ENCODE measurements around the gene CDC42BPG.
"Not testable (repeated sequence)": the region's sequence is repeated elsewhere in the genome, so short reads cannot be mapped to it uniquely, and the experiment has no call there.

CDC42BPG gene

DNA sequence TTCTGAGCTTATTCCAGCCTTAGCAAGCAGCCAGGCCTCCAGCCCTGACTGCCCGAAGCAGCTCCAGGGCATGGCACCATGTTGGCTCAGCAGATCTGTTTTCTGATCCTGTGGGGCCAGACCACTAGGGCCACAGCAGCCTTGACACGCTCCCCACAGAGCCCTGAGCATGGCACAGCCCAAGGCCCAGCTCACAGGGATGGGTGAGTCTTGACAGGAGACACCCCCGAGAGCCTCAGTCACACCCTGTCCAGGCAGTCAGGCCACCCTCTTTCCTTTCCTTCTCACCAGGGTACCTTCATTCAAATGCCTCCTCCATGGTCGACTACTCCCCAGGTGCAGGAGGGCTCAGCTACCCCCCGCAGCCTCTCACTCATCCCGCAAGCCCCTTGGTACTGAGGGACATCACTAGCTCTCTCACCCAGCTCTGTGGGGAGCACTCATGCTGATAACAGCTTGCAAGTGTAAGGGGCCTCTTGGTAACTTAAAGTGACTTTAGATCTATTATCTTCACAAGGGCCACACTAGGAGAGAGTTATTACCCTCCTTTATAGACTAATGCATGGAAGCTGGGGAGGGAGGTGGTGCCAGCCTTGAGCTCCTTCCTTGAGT, 3.9 kb upstream of the CDC42BPG start:
- DNase-seq, result no peak

DNA sequence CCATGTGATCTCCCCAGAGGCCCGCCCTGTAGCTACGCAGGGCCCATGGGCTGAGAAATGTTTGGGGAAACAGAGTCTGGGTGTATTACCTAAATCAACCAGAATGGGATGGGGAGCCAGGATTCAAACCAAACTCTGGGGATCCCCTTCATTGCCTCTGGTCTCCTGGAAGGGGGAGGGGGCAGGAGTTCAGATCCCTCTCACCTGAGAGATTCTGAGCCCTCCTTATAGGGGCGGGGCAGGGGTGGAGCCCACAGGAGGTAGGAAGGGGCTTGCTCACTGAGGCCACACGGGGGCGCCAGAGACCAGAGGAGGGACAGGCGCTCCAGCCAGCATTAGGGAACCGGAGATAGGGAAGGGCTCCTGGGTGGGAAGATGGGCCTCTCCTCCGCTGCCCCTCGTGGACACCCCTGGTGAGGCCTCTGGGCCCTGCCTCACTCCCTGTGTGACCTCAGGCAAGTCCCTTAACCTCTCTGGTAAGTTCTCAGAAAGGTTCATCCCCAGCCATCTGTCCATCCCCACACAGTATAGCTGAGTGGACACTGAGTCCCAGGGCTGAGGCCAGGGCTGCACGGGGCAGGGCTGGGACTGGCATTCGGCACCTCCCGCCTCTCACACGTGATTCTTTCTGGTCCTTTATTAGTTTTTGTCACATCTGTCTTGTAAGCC, 2.7 kb upstream of the CDC42BPG start:
- DNase-seq, result peak; percentile 79

DNA sequence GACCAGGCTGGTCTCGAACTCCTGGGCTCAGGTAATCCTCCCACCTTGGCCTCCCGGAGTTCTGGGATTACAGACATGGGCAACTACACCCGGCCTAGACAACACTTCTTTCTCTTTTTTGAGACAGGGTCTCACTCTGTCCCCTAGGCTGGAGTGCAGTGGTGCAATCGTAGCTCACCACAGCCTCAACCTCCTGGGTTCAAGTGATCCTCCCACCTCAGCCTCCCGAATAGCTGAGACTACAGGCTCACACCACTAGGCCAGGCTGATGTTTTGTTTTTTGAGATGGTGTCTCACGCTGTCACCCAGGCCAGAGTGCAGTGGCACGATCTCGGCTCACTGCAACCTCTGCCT, 1.3 kb upstream of the CDC42BPG start:
- not testable (repeated sequence) for DNase-seq

DNA sequence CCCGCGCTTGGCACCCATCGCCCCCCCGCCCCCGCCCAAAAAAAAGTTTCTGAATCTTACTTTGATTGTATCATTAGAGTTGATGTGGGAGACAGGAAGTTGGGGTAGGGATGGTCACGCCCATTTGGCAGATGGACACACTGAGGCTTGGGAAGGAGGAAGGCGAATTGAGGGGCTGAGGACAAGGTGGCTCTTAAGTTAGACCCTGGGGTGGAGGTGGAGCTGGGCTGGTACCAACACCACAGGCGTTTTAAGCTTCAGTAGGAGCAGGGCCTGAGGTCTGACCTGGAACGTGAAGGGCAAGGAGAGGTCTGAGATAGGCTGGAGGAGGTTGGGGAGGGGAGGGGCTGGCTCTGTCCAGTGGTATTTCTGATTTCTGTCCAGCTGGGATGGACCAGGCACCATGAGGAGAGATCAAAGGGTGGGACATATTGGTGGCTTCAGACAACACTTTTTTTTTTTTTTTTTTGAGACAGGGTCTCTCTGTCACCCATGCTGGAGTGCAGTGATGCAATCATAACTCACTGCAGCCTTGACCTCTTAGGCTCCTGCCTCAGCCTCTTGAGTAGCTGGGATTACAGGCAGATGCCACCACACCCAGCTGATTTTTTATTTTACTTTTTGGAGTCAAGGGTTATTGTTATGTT, 799 bp upstream of the CDC42BPG start:
- no peak for DNase-seq

DNA sequence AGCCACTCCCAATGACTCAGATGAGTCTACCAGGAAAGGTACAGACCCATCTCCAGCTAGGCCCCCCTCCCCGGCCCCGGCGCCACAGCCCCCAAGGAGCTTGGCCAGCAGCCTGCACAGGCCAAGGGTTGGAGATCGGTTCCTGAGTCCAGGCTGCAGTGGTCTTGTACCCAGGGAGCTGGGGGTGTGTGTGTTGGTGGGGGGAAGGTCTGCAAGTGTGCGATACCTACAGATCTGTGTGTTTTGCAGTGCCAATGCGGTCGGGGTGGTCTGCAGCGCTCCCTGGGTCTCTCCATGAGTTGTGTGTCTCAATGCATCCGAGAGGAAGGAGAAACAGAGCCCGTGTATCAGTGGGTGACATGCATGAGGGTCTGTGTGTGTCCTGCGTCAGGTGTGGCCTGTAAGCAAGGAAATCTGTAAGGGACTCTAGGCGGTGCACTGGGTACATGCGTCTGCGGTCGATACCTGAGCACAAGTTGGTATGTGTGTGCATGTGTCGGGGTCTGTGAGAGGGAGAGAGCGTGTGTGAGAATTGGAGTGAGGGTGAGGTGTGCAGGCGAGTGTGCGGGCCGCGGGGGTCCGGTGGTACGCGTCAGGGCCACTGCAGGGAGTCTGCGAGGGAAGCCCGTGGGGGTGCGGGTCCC, 645 bp downstream of the CDC42BPG start:
- no peak for DNase-seq

DNA sequence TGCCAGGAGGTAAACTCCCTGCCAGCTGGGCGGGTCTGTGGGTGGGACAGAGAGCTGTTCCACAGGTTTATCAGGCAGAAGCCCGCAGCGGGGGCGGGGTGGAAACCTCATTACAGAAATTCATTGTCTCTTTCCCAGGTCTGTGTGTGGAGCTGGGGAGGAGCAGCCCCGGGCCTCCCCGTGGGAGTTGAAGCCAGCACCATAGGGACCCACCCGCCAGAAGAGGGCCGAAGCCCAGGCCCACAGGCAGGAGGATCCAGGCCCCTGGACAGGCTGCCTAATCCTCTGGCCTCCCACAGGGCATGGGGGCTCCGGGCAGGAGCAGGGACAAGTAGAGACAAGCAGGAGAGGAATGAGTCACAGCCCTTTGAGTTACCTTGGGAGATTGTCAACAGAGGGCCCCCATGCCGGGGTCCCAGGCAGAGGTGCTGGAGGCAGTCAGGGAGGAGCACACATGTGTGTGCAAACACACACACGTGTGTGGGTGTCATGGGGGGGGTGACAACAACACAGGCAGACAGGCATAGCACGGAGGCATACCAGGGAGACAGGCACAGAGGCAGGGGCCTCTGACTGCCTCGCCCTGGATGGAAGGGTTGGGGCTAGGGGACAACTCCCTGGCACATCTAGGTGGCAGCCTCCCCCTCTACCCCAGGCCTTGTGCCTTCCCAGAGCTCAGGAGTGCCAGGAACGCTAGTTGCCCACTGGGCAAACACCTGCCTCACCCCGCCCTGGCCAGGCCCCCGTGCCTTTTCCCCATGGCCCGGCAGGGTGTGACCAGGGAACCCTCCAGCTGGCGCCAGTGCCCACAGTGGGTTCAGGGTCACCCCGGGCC, 1.4 kb downstream of the CDC42BPG start:
- no peak for DNase-seq

DNA sequence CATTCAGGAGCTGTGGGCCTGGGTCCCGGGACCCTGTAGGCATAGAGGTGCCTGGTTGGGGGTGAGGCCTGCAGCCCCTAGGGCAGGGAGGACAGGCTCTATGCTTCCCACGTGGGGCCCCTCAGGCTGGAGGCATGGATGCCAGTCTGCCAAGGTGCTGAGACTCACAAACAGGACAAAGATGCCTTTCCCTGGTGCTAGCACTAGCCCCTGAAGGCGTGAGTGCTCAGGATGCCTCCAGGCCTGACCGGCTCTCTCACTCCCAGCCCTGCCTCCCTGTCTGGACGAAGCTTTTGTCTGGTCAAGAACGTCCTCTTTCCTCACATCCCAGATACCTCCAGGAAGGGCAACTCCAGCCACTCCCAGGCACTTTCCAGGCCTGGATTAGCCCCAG, 2.1 kb downstream of the CDC42BPG start:
- DNase-seq, result no peak

DNA sequence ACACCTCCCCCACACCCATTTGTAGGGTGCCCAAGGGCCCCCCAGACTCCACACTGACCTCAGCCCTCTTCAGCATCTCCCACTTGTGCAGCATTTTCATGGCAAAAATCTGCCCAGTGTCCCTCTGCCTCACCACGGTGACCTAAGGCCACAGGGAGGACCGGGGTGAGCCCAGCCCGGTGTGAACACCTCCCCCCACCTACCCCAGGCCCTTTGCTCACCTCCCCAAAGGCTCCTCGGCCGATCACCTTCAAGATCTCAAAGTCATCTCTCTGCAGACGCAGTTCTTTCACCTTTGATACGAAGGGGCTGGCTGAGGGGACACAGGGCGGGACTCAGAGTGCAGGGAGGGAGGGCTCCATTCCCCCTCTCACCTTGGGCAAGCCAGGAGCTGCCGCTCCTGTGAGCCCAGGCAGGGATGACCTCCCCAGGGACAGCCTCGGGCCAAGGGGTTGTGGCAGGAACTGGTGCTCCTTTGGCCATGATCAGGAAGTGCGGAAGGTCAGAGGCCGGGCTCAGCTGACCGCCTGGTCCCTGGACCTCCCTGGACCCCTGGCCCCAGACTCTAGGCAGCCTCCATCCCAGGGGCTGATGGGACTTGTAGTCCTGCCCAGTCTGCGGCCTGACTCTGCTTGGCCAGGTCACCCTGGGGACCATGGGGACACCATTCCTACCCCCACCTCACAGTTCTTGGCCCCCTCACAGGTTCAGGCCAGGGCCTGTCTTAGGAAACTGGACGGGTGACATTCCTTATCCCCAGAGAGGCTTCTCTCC, 2.7 kb downstream of the CDC42BPG start:
- no peak for DNase-seq

DNA sequence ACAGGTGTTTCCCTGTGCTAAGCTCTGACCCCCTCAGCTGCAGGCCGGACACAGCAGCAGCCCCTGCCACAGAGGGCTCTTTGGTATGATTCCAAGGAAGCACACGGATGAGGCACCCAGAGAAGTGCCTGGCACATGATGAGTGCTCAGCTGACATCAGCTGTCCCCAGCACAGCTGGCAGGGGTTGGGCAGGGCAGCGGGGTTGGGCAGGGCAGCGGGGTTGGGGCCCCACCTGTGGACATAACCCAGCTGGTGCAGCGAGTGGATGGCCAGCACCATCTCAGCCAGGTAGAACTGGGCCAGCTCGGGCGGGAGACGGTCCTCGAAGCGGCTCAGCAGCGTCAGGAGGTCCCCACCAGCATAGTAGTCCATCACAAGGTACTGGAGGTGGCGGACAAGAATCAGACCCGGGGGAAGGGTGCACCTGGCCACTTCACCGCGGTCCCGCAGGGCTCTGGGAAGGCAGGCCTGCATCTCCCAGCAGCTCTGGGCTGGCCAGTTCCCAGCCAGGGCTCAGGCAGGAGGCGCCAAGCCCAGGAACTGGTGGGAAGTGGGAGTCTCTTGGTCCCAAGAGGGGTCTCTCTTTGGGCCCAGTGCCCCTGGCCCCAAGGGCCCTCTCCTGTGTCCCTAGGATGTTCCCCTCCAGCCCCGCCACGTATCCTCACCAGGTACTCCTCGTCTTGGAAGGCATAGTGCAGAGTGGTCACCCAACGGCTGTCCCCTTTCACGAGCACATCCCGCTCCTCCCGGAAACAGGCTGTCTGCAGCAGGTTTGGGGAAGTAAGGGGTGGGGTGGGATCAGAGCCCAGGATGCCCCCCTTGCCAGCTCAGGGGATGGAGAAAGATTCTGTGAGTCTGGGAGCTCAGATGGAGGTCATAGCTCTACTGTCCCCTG, 4.3 kb downstream of the CDC42BPG start:
- DNase-seq, result no peak

DNA sequence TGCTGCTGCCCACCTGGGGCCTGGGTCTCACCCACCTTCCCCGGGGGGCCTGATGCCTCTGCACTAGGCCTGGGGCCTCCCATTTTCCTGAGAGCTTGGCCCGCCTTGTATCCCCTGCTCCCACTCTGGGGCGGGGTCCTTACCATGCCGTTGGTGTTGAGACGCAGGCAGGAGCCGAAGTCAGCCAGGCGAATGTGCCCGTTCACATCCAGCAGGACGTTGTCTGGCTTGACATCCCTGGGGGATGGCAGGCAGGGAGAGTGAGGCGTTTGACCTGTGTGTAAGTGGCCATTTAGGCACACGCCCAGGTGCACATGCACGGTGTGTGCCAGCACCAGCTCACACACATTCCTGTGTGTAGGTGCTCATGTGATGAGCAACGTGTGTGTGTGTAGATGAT, 5.1 kb downstream of the CDC42BPG start:
- DNase-seq, result no peak

DNA sequence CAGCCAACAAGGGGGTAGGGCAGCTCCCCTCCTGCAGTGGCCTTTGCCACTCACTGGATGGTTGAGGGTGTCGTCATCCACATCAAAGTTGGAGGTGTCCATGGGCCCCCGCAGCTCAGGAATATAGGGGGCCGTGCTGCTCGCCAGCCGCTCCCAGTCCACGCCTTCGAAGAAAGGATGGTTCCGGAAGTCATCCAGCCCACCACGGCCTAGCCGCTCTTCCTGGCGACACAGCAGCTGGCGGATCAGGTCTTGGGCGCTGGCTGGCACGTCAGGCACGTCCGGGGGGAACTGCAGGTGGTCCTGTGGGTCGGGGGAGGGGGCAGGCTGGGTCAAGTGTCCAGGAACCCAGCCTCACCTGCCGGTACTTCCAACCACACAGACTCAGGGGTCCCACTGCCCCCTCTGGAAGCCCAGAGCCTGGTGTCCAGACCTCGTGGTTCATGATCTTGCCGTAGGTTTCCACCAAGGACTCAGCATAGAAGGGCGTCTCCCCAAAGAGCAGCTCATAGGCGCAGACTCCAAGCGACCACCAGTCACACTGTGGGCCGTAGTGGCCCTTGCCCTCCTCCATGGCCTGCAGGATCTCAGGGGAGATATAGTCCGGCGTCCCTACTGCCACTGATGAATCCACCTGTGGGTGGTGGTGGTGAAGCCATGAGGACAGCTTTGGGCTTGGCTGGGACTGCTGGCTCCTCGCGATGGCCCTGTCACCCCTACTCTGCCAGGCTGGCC, 5.7 kb downstream of the CDC42BPG start:
- no peak for DNase-seq

DNA sequence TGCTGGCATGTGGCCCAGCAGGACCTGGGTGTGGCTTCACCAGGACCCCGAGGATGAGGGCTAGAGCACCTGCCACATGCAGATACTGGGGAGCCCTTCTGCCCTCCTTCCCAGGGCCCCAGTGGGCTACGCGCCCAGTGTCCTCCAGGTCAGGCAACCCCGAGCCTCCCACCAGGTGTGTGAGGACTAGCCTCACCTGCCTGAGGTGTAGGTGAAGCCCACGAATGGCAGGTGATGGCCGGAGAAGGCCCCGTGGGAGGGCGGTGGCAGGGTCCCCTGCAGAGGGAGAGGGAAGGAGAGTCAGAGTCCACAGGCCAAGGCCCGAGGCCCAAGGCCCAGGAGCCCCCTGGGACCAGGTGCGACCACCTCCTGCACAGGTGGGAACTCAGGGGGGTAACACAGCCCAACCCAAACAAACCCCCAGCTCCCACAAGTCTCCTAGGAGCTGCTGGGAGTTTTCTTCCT, 6.5 kb downstream of the CDC42BPG start:
- no peak for DNase-seq

DNA sequence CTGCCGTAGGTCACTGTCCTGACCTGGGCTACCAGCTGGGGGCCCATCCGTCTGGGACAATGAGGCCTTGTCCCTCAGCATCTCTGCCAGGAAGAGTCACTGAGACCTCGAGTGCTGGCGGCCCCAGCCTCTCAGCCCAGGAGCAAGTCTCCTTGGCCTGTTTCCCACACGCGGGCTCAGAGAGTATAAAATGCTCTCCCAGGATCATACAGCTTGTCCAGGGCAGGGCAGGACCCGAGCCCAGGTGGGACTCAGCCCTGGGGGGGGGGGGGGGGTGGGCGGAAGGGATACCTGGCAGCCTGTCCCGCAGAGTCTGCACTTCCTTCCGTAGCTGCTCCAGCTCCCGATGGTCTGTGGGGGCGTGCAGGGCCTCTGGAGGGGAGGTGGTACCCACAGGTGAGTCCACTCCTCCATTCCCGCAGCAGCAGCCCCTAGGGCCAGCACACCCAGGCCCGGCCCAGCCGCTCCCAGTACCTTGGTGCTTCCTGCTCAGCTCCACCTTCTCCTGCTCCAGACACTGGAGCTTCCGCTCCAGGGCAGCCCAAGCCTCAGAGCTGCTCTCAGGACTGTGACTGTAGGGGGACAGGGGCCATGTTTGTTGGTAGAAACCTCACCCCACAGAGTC, 7.9 kb downstream of the CDC42BPG start:
- no peak for DNase-seq

DNA sequence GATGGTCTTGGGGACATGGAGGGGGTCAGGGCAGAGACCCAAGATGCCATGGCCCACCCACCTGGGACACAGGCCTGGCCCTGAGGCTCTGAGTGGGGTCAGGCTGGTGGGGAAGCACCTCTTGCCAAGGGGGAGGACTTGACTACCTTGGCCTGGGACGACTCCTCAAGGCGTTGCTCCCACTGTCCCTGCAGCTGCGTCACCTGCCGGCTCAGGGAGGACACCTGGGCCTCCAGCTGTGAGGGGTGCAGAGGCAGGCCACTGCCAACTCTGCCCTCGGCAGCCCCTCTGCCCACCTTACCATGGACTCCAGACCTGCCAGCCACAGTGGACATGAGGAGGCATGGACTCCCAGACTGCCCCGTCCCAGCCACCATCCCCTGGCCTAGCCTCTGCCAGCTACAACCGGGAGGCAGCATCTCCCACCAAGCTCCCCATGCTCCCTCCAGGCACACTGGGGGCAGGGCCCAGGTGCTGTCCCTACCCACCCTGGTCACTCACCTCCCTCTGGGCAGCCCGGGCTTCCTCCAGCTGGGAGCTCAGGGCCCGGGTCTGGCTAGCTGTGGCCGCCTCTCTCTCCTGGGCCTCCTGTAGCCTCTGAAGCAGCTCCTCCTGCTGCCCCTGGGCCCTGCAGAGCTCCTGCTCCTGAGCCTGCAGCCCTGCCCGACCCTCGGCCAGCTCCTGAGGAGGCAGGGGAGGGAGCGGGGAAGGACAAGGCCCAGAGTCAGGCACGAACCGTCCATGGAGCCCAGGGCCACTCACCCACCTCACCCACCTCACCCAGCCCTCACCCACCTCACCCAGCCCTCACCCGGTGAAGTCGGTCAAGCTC, 8.6 kb downstream of the CDC42BPG start:
- DNase-seq, result no peak

DNA sequence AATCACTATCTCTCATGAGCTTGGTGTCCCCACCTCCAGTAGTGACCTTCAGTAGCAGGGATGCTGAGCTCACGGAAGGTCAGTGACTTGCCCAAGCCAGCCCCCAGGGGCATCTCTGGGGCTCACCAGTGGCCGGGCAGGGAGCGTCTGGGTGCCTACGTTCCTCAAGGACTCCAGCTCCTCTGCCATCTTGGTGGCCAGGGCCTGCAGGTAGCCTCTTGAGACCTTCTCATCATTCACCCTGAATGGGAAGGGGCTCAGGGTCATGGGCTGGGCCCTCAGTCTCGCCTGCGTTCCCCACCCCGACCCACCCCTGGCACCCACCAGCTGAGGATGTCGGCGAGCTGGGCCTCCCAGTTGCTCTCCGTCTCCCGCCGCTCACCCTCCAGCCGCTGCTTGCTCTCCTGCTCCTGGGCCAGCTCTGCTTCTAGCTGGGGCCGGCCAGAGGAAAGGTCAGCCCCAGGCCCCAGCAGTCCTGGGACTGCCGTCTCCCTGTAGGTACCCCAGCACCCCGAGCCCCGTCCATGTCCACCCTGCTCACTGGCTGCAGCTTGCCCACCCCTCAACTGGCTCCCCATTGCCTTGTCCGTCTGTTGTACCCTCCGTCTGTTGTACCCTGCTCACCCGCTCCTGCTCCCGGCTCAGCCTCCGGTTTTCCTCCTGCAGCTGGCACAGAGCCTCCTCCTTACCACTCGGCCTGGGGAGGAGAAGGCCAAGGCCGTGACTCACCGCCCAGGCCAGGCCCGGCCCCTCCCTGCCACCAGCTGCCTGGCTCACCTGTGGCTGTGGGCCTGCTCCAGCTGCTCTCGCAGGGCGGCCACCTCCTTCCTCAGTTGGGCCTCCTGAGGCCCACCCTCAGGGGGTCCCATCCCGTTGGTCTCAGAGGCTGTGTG, 9.5 kb downstream of the CDC42BPG start:
- no peak for DNase-seq

DNA sequence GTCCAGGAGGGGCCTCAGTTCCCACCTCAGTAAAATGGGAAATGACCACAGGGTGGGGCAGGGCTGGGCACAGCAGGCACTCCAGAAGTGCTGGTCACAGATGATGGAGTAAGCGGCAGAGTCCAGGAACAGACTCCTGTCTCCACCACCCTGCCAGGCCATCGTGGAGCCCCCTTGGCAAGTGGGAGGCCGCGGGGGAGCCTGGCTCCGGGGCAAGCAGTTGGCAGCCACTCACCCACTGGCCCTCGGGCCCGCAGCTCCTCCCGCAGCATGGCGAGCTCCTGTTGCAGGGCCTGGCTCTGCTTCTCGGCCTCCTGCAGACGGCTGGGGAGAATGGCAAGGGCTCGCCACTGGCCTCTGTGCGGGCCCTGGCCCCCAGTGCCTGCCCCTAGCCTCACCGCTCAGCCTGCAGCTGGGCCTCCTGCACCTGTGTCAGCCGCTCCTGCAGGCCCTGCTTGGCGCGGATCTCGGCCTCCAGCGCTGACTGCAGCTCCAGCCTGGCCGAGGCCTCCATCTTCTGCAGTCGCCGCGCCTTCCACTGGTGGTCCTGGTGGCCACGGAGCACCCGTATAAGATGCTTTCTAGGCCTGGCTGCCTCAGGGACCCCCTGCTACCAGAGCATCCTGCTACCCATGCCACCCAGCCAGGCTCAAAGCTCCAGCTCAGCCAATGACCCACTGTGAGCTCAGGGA, 10.3 kb downstream of the CDC42BPG start:
- no peak for DNase-seq

DNA sequence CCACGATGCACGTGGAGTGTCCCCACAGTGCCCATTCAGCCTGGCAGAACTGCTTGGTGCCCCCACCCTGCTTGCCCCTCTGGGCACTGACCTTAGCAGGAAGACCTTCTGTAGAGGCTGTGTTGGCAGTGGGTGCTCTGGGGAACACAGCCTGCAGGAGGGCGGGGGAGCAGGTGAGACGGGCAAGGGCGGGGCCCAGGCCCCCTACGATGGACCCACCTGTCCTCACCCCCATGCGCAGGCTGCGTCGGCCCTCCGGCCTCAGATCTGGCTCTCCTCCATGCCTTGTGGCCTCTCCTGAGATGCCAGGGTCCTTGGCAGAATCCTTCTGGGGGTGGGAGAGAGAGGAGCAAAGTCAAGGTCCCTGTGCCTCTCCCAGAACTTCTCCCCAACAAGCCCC, 10.9 kb downstream of the CDC42BPG start:
- no peak for DNase-seq

DNA sequence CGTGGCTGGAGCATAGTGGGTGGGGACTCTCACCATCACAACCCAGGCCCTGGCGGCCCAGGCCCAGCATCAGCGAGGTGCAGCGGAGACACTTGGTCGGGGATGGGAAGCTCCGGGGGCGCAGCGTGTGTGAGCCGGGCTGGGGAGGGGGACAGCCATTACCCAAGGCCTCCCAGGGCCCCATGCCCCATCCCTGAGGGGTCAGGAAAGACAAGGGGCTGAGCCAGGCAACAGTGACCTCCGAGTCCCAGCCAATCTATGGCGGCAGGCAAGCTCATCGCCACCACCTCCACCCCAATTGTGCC, 11.3 kb downstream of the CDC42BPG start:
- DNase-seq, result no peak
